Smooth muscle cell (in vitro differentiated cells): ENCODE measurements around the gene OLFML3. TPM values are rescaled to one million over a fixed set of nuclear protein-coding genes. Genes with fewer than 3 reads are reported as not detected.
"Not testable (repeated sequence)": the region's sequence is repeated elsewhere in the genome, so short reads cannot be mapped to it uniquely, and the experiment has no call there.

Source experiments
- DNase-seq: peaks from one replicate; lab custom pipeline; 2025; ENCODE audit not compliant: unreplicated experiment; lab: John Stamatoyannopoulos, UW
- H2AFZ ChIP-seq: fragments of 200-600 bp; sonication (generic); 2 replicates; pipeline ENCODE4 v1.6.0; 2016; ENCODE audit warnings: antibody characterized with exemption, low read depth, mild to moderate bottlenecking
- H3F3A ChIP-seq: fragments of 200-600 bp; sonication (generic); 2 replicates; pipeline ENCODE4 v1.6.0; 2017; ENCODE audit warnings: antibody characterized with exemption, low read depth
- H3K27ac ChIP-seq: fragments of 200-600 bp; sonication (generic); 2 replicates; pipeline ENCODE4 v1.5.1; 2016; ENCODE audit warnings: low read depth, mild to moderate bottlenecking
- H3K27me3 ChIP-seq: fragments of 200-600 bp; sonication (generic); 2 replicates; pipeline ENCODE4 v1.6.1; 2016; ENCODE audit warnings: low read depth, mild to moderate bottlenecking
- H3K36me3 ChIP-seq: fragments of 200-600 bp; sonication (generic); 2 replicates; pipeline ENCODE4 v1.5.1; 2016; ENCODE audit warnings: low read depth
- H3K4me1 ChIP-seq: fragments of 200-600 bp; sonication (generic); 2 replicates; pipeline ENCODE4 v1.5.1; 2016; ENCODE audit warnings: low read depth
- H3K4me2 ChIP-seq: fragments of 200-600 bp; sonication (generic); 2 replicates; pipeline ENCODE4 v1.6.0; 2016; ENCODE audit warnings: mild to moderate bottlenecking
- H3K4me3 ChIP-seq: fragments of 200-600 bp; sonication (generic); 2 replicates; pipeline ENCODE4 v1.5.1; 2016; ENCODE audit warnings: mild to moderate bottlenecking
- H3K79me2 ChIP-seq: fragments of 200-600 bp; sonication (generic); 2 replicates; pipeline ENCODE4 v1.6.0; 2016; ENCODE audit warnings: low read depth, mild to moderate bottlenecking
- H3K9ac ChIP-seq: fragments of 200-600 bp; sonication (generic); 2 replicates; pipeline ENCODE4 v1.6.0; 2016; ENCODE audit warnings: low read depth
- H3K9me3 ChIP-seq: fragments of 200-600 bp; sonication (generic); replicated peaks from 2 replicates; pipeline ENCODE4 v1.5.1; 2016; ENCODE audit warnings: low read depth
- H4K20me1 ChIP-seq: fragments of 200-600 bp; sonication (generic); 2 replicates; pipeline ENCODE4 v1.6.0; 2016; ENCODE audit warnings: low read depth
- WGBS: methylation state at CpG from one replicate; pipeline ENCODE4 v1.1.7; 2016; ENCODE audit warnings: low lambda C conversion rate; 5-methylcytosine and 5-hydroxymethylcytosine counted together
- polyA plus RNA-seq: library from polyadenylated mRNA; unstranded; fragments of >200 nt; fragmentation: Nextera tagmentation; extraction: Ambion mirVana; gene quantifications from 2 replicates; pipeline ENCODE4 v1.2.1, GENCODE V29; 2016
- total RNA-seq: library from RNA; depleted of rRNA; stranded (reverse); fragments of >200 nt; gene quantifications from 2 replicates; pipeline ENCODE4 v1.2.3, GENCODE V29; 2014
- TF ChIP-seq, protein P1 (sequence below): fragments of 200-600 bp; sonication (generic); IDR thresholded peaks from 2 replicates; pipeline ENCODE4 v1.5.1; 2017; ENCODE audit warnings: borderline replicate concordance, mild to moderate bottlenecking, antibody characterized with exemption; ENCODE audit not compliant: insufficient read depth, poor library complexity, severe bottlenecking

The OLFML3 gene
- total and polyA plus RNA-seq, 2 experiments from 2014 or later: 220 to 308 TPM

DNA sequence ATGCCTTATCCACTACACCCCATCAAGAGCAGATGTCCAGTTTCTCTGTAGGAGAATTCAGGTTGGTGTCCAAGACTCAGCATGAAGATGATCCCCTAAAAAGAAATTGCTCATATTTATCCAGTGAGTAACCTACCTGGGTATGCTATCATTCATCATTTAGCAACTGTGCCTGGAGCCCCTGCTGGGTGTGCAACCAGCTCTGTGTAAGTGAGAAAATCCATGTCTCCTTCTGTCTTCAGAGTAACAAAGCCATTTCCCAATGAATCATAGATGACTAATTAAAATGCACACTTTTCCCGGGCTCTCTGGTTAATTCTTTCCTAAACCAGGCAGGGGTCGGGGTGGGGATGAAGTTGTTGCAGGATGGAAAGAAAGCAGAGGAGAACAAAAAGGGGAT, 35.8 kb downstream of the OLFML3 start:
- no peaks in the 10 kb centered on the region for H3K4me1 ChIP-seq
- no peak overlapping the region for H3K9ac ChIP-seq
- H3K27me3 ChIP-seq: no peaks in the 10 kb centered on the region
- no peak overlapping the region for H3K4me2 ChIP-seq
- H3K36me3 ChIP-seq: no peaks in the 10 kb centered on the region
- H3K9me3 ChIP-seq: no peaks in the 10 kb centered on the region
- TF ChIP-seq, protein P1, sequence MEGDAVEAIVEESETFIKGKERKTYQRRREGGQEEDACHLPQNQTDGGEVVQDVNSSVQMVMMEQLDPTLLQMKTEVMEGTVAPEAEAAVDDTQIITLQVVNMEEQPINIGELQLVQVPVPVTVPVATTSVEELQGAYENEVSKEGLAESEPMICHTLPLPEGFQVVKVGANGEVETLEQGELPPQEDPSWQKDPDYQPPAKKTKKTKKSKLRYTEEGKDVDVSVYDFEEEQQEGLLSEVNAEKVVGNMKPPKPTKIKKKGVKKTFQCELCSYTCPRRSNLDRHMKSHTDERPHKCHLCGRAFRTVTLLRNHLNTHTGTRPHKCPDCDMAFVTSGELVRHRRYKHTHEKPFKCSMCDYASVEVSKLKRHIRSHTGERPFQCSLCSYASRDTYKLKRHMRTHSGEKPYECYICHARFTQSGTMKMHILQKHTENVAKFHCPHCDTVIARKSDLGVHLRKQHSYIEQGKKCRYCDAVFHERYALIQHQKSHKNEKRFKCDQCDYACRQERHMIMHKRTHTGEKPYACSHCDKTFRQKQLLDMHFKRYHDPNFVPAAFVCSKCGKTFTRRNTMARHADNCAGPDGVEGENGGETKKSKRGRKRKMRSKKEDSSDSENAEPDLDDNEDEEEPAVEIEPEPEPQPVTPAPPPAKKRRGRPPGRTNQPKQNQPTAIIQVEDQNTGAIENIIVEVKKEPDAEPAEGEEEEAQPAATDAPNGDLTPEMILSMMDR: no peak
- DNase-seq: no peak
- WGBS: 11% methylated on average over 2 of the region's 2 CpGs
- no peak overlapping the region for H3K4me3 ChIP-seq
- H3F3A ChIP-seq: no peaks in the 10 kb centered on the region
- H2AFZ ChIP-seq: no peak overlapping the region
- H3K79me2 ChIP-seq: no peaks in the 10 kb centered on the region
- no peak overlapping the region for H3K27ac ChIP-seq
- no peaks in the 10 kb centered on the region for H4K20me1 ChIP-seq

GRCh38 chr1:114019724-114020123, 40.5 kb downstream of the OLFML3 start:
- H3K27me3 ChIP-seq, H3K9ac ChIP-seq, DNase-seq, H3K4me3 ChIP-seq, H3K36me3 ChIP-seq, H3K79me2 ChIP-seq, H3K4me2 ChIP-seq, H4K20me1 ChIP-seq, H3K27ac ChIP-seq, H2AFZ ChIP-seq, H3K9me3 ChIP-seq: not testable (repeated sequence)
- Histone ChIP-seq H3K4me1 (peaks cover 13% of the 10 kb centered on the region), H3F3A (peaks cover 14% of the 10 kb centered on the region)
- 89% methylated on average over 3 of the region's 3 CpGs for WGBS

GRCh38 chr1:114021665-114022099, 42.4 kb downstream of the OLFML3 start:
- 22% methylated on average over 4 of the region's 4 CpGs for WGBS
- Histone ChIP-seq H3F3A (peaks cover 14% of the 10 kb centered on the region), H3K4me1 (peaks cover 16% of the 10 kb centered on the region), H3K79me2 (no peaks in the 10 kb centered on the region), H3K9ac (no peak overlapping the region), H4K20me1 (no peaks in the 10 kb centered on the region), H3K4me2 (no peak overlapping the region), H3K36me3 (no peaks in the 10 kb centered on the region), H3K27me3 (no peaks in the 10 kb centered on the region), H3K27ac (no peak overlapping the region), H3K4me3 (no peak overlapping the region), H2AFZ (no peak overlapping the region), H3K9me3 (no peaks in the 10 kb centered on the region)
- TF ChIP-seq, protein P1: no peak
- DNase-seq: no peak

DNA sequence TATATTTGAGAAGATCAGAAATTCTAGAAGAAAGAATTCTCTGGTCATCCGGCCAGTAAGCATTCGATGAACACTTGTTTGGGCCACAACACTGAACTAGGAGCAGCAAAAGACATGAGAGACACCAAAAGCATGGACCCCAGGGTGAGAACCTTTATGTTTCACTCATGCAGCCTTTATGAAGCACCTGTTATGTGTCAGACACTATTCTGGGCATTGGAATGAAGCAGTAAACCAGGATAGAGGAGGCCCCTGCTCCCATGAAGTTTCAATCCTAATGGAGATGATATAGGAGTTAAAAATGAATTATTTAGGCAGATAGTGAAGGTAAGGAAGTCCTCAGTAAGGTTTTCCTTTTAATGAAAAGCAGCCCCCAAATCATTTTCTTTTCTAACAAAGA, 43.6 kb downstream of the OLFML3 start:
- H2AFZ ChIP-seq: no peak overlapping the region
- H4K20me1 ChIP-seq: no peaks in the 10 kb centered on the region
- no peak overlapping the region for H3K9ac ChIP-seq
- H3K79me2 ChIP-seq: no peaks in the 10 kb centered on the region
- H3K27me3 ChIP-seq: no peaks in the 10 kb centered on the region
- TF ChIP-seq, protein P1: no peak
- no peaks in the 10 kb centered on the region for H3K36me3 ChIP-seq
- H3F3A ChIP-seq: peaks cover 14% of the 10 kb centered on the region
- no peak for DNase-seq
- peaks cover 16% of the 10 kb centered on the region for H3K4me1 ChIP-seq
- H3K4me2 ChIP-seq: no peak overlapping the region
- no peak overlapping the region for H3K4me3 ChIP-seq
- no peak overlapping the region for H3K27ac ChIP-seq
- 98% methylated on average over 2 of the region's 2 CpGs for WGBS
- no peaks in the 10 kb centered on the region for H3K9me3 ChIP-seq
